CD14-positive monocyte (primary cell): ENCODE measurements around the gene BAD. TPM values are rescaled to one million over a fixed set of nuclear protein-coding genes. Genes with fewer than 3 reads are reported as not detected.

Source experiments
- DNase-seq, 3 donors: peaks; one replicate each; pipeline ENCODE4 v3.0.0-alpha.2; 2011 to 2022
- H2AFZ ChIP-seq: 2 replicates; pipeline ENCODE4 v1.6.0; 2012; ENCODE audit warnings: mild to moderate bottlenecking, low read depth, low read length, inconsistent platforms; ENCODE audit not compliant: insufficient read depth, poor library complexity, severe bottlenecking
- H3K27ac ChIP-seq, 2 donors: 1 replicate in 1 of 2; 2 replicates in 1 of 2; pipeline ENCODE4 v1.5.1; 2012 to 2013; ENCODE audit warnings: low read length in 2 of 2, control low read depth in 1 of 2, inconsistent platforms in 1 of 2, low read depth in 1 of 2, mild to moderate bottlenecking in 1 of 2
- H3K27me3 ChIP-seq, 2 donors: one replicate each; pipeline versions ENCODE4 v1.6.0 to v1.6.1; 2011 to 2013; ENCODE audit warnings: low read length in 2 of 2; ENCODE audit not compliant: control insufficient read depth in 2 of 2, insufficient read depth in 2 of 2
- H3K36me3 ChIP-seq, 2 donors: replicated peaks in 1 of 2; 1 replicate in 1 of 2; 2 replicates in 1 of 2; pipeline versions ENCODE4 v1.5.1 to v1.6.1; 2012 to 2013; ENCODE audit warnings: low read length in 2 of 2, control low read depth in 1 of 2, inconsistent platforms in 1 of 2, mild to moderate bottlenecking in 1 of 2; ENCODE audit not compliant: insufficient read depth in 2 of 2, control insufficient read depth in 1 of 2
- H3K4me1 ChIP-seq, 2 donors: 1 replicate in 1 of 2; 2 replicates in 1 of 2; pipeline versions ENCODE4 v1.5.1 to v1.6.1; 2012 to 2013; ENCODE audit warnings: low read length in 2 of 2, control low read depth in 1 of 2, inconsistent platforms in 1 of 2, mild to moderate bottlenecking in 1 of 2, moderate library complexity in 1 of 2; ENCODE audit not compliant: insufficient read depth in 2 of 2, control insufficient read depth in 1 of 2
- H3K4me2 ChIP-seq: replicated peaks from 2 replicates; pipeline ENCODE3; 2012; ENCODE audit warnings: low read length, moderate library complexity, mild to moderate bottlenecking; ENCODE audit not compliant: poor library complexity, severe bottlenecking; ENCODE audit errors: extremely low read depth
- H3K4me3 ChIP-seq, 3 experiments: fragments of 200-600 bp in 1 of 3; sonication (generic) in 1 of 3; replicated peaks in 1 of 3; 1 replicate in 2 of 3; 2 replicates in 1 of 3; pipeline ENCODE4 v1.5.1; 2011 to 2013; ENCODE audit warnings: low read length in 3 of 3, mild to moderate bottlenecking in 3 of 3, control low read depth in 2 of 3, low read depth in 2 of 3, inconsistent platforms in 1 of 3, moderate library complexity in 1 of 3
- H3K79me2 ChIP-seq: 2 replicates; pipeline ENCODE4 v1.6.0; 2012; ENCODE audit warnings: mild to moderate bottlenecking, control low read depth, inconsistent platforms, low read length, moderate library complexity; ENCODE audit not compliant: insufficient read depth
- H3K9ac ChIP-seq: 2 replicates; pipeline ENCODE4 v1.6.0; 2017; ENCODE audit warnings: low read length, mild to moderate bottlenecking; ENCODE audit not compliant: insufficient read depth, poor library complexity, severe bottlenecking
- H3K9me3 ChIP-seq, 2 donors: replicated peaks in 1 of 2; 1 replicate in 1 of 2; 2 replicates in 1 of 2; pipeline versions ENCODE4 v1.5.1 to v1.6.1; 2012 to 2013; ENCODE audit warnings: low read length in 2 of 2, control low read depth in 1 of 2; ENCODE audit not compliant: control insufficient read depth in 1 of 2, insufficient read depth in 1 of 2
- H4K20me1 ChIP-seq: 2 replicates; pipeline ENCODE4 v1.6.0; 2012; ENCODE audit warnings: mild to moderate bottlenecking, low read length, control low read depth, moderate library complexity; ENCODE audit not compliant: insufficient read depth
- H3K27ac Mint-ChIP-seq, 7 donors: one replicate each; pipeline ENCODE4 v1.8.0; 2020; ENCODE audit warnings: mild to moderate bottlenecking in 7 of 7, mixed read lengths in 7 of 7, moderate library complexity in 6 of 7, inconsistent platforms in 2 of 7
- H3K27me3 Mint-ChIP-seq, 3 donors: one replicate each; pipeline ENCODE4 v1.8.0; 2021 to 2022; ENCODE audit warnings: low read depth in 3 of 3, mild to moderate bottlenecking in 3 of 3, mixed read lengths in 3 of 3, moderate library complexity in 3 of 3, inconsistent platforms in 1 of 3
- H3K36me3 Mint-ChIP-seq, 2 donors: one replicate each; pipeline ENCODE4 v1.8.0; 2020; ENCODE audit warnings: mixed read lengths in 2 of 2, inconsistent platforms in 1 of 2, mild to moderate bottlenecking in 1 of 2
- H3K4me1 Mint-ChIP-seq: one replicate; pipeline ENCODE4 v1.8.0; 2020; ENCODE audit warnings: mild to moderate bottlenecking, mixed read lengths
- H3K4me3 Mint-ChIP-seq, 2 donors: one replicate each; pipeline ENCODE4 v1.8.0; 2020; ENCODE audit warnings: mild to moderate bottlenecking in 2 of 2, mixed read lengths in 2 of 2, moderate library complexity in 1 of 2
- H3K9me3 Mint-ChIP-seq, 7 donors: one replicate each; pipeline ENCODE4 v1.8.0; 2020 to 2022; ENCODE audit warnings: mixed read lengths in 7 of 7, mild to moderate bottlenecking in 6 of 7, moderate library complexity in 6 of 7, inconsistent platforms in 2 of 7
- CTCF ChIP-seq: fragments of 200-600 bp; IDR thresholded peaks from one replicate; pipeline ENCODE4 v1.8.0; 2022; ENCODE audit warnings: antibody characterized with exemption, mild to moderate bottlenecking
- WGBS: methylation state at CpG from one replicate; pipeline ENCODE4 v1.1.5; 2013; ENCODE audit warnings: missing lambda C conversion rate; ENCODE audit not compliant: insufficient coverage; 5-methylcytosine and 5-hydroxymethylcytosine counted together
- intact Hi-C, 2 donors: fragments of 100-400 bp; cut with micrococcal nuclease; formaldehyde crosslinking; loops; one replicate each; pipeline versions ENCODE4 v1.15.0 to v1.15.1; 2023
- polyA plus RNA-seq, 3 donors: library from polyadenylated mRNA; depleted of rRNA in 1 of 3; unstranded in 2 of 3; stranded (reverse) in 1 of 3; fragments of 300-500 nt in 2 of 3; fragments of >200 nt in 1 of 3; fragmentation: Illumina TruSeq in 2 of 3; gene quantifications; 1 replicate in 2 of 3; 2 replicates in 1 of 3; pipeline ENCODE4 v1.2.3, GENCODE V29; 2012 to 2021

The BAD gene
- polyA plus RNA-seq, 3 donors = 21.1 to 63.2 (median 48.7) TPM

GRCh38 chr11:64263947-64264317 lies 20.5 kb downstream of the BAD start:
- H3K4me1 Mint-ChIP-seq = peaks cover 17% of the 10 kb centered on the region
- Histone ChIP-seq H3K27ac (no peak overlapping the region), H4K20me1 (peaks cover 7% of the 10 kb centered on the region)

GRCh38 chr11:64263021-64263946 lies 21.2 kb downstream of the BAD start:
- peaks cover 80 to 83% of the 10 kb centered on the region in 2 donors for H3K36me3 ChIP-seq
- intact Hi-C loops = no loop called here
- Mint-ChIP-seq H3K27me3 (no peaks in the 10 kb centered on the region), H3K27ac (peak overlapping the region in 1 of 7 donors; percentile 59), H3K9me3 (peaks cover 0 to 4% (median 0%) of the 10 kb centered on the region in 7 donors), H3K36me3 (peaks cover 57 to 79% of the 10 kb centered on the region in 2 donors), H3K4me3 (no peak overlapping the region), H3K4me1 (peaks cover 10% of the 10 kb centered on the region)
- H3K9me3 ChIP-seq = no peaks in the 10 kb centered on the region
- H3K4me2 ChIP-seq = no peak overlapping the region
- WGBS = 87% methylated on average over 24 of the region's 29 CpGs
- H3K27ac ChIP-seq = no peak overlapping the region
- H3K4me3 ChIP-seq = no peak overlapping the region
- H3K79me2 ChIP-seq = no peaks in the 10 kb centered on the region
- peaks cover 7% of the 10 kb centered on the region for H4K20me1 ChIP-seq
- H2AFZ ChIP-seq = no peak overlapping the region
- no peak for DNase-seq
- H3K4me1 ChIP-seq = peaks cover 12 to 13% of the 10 kb centered on the region in 2 donors
- no peaks in the 10 kb centered on the region for H3K27me3 ChIP-seq
- TF ChIP-seq CTCF = no peak
- H3K9ac ChIP-seq = no peak overlapping the region

More at GRCh38 chr11:64263947-64264317, 20.5 kb downstream of the BAD start:
- no peaks in the 10 kb centered on the region for H3K27me3 ChIP-seq
- no peak overlapping the region for H3K4me3 ChIP-seq
- peaks cover 0 to 4% (median 0%) of the 10 kb centered on the region in 7 donors for H3K9me3 Mint-ChIP-seq
- peaks cover 19 to 20% of the 10 kb centered on the region in 2 donors for H3K4me1 ChIP-seq
- H3K4me3 Mint-ChIP-seq = no peak overlapping the region
- H3K36me3 ChIP-seq = peaks cover 74 to 77% of the 10 kb centered on the region in 2 donors
- H3K9me3 ChIP-seq = no peaks in the 10 kb centered on the region
- 96% methylated on average over 6 of the region's 8 CpGs for WGBS
- intact Hi-C loops = no loop called here
- no peak overlapping the region for H2AFZ ChIP-seq
- no peaks in the 10 kb centered on the region for H3K27me3 Mint-ChIP-seq
- H3K79me2 ChIP-seq = no peaks in the 10 kb centered on the region
- no peak overlapping the region for H3K9ac ChIP-seq
- no peak overlapping the region for H3K27ac Mint-ChIP-seq
- TF ChIP-seq CTCF = no peak
- peaks cover 52 to 73% of the 10 kb centered on the region in 2 donors for H3K36me3 Mint-ChIP-seq
- no peak for DNase-seq
- no peak overlapping the region for H3K4me2 ChIP-seq
